ENCODE data around the gene KCNH2. TPM values are rescaled to one million over a fixed set of nuclear protein-coding genes. Genes with fewer than 3 reads are reported as not detected.

KCNH2 gene
- total and polyA plus RNA-seq, 2 of the 13 experiments (the other 11 are each of a cell fraction or from before 2014, with no cell fraction given): 0.09 to 0.11 TPM

GRCh38 chr7:151017953-151018420, 39.9 kb upstream of the KCNH2 start (continued):
- TF ChIP-seq MAF1 (CRISPR knock-in tag; IDR thresholded peaks at IDR 0.05; ENCODE audit: borderline replicate concordance) (no peak), NR0B2 (CRISPR knock-in tag; IDR thresholded peaks at IDR 0.05) (peak; percentile 78; the same call in 1 of the 2 replicates), ZBTB1 (CRISPR knock-in tag; IDR thresholded peaks at IDR 0.05; ENCODE audit: borderline replicate concordance) (no peak), ZNF546 (CRISPR knock-in tag; conservative IDR thresholded peaks at IDR 0.05) (no peak), STAT5B (CRISPR knock-in tag; IDR thresholded peaks at IDR 0.05) (no peak), MBNL3 (CRISPR knock-in tag; conservative IDR thresholded peaks at IDR 0.05) (no peak), ZNF180 (CRISPR knock-in tag; IDR thresholded peaks at IDR 0.05; ENCODE audit: borderline replicate concordance, low read depth) (no peak), STAG1 (CRISPR knock-in tag; IDR thresholded peaks at IDR 0.05) (peak; percentile 74), MEIS1 (CRISPR knock-in tag; IDR thresholded peaks at IDR 0.05; ENCODE audit: borderline replicate concordance) (no peak; the same call in 1 of the 2 replicates), ARNT (IDR thresholded peaks at IDR 0.05) (no peak), ZNF20 (CRISPR knock-in tag; IDR thresholded peaks at IDR 0.05) (no peak), ZFP36 (IDR thresholded peaks at IDR 0.05; ENCODE audit: borderline replicate concordance, low read depth, low read length, partially characterized antibody) (no peak), STAT6 (CRISPR knock-in tag; IDR thresholded peaks at IDR 0.05; ENCODE audit: borderline replicate concordance) (no peak), ZNF296 (CRISPR knock-in tag; conservative IDR thresholded peaks at IDR 0.05) (no peak), ZNF543 (CRISPR knock-in tag; IDR thresholded peaks at IDR 0.05) (no peak), SOX5 (CRISPR knock-in tag; IDR thresholded peaks at IDR 0.05; ENCODE audit: borderline replicate concordance) (no peak), NFIB (CRISPR knock-in tag; IDR thresholded peaks at IDR 0.05; ENCODE audit: borderline replicate concordance) (no peak), ZNF362 (CRISPR knock-in tag; IDR thresholded peaks at IDR 0.05; ENCODE audit: borderline replicate concordance) (no peak), ZFYVE20 (CRISPR knock-in tag; IDR thresholded peaks at IDR 0.05; ENCODE audit: borderline replicate concordance, low read depth) (0 out of 2 replicates have a peak, but pooled peaks have one; percentile 7), ZNF530 (CRISPR knock-in tag; IDR thresholded peaks at IDR 0.05; ENCODE audit: low read depth) (no peak), ZNF142 (CRISPR knock-in tag; IDR thresholded peaks at IDR 0.05) (no peak)

All from HepG2 (cell line).